ENCODE measurements around the gene GRIP2.
A peak's percentile ranks its signal among the peaks of the same experiment; 100 is the strongest.

GRIP2 gene

GRCh38 chr3:14539742-14540491 lies at the start of gene GRIP2:
TSS of gene GRIP2 (minus strand) at chr3:14540342. CDS start at chr3:14540308, 34 bp downstream.
- intact Hi-C loops (cut with DNase I) = no loop called here

GRCh38 chr3:14588425-14589112 lies 48.4 kb upstream of the GRIP2 start:
- DNase-seq = no peak
- intact Hi-C loops (cut with DNase I) = no loop called here

More at GRCh38 chr3:14539742-14540491, at the start of gene GRIP2:
- DNase-seq = no peak

GRCh38 chr3:14587740-14588360 lies 47.7 kb upstream of the GRIP2 start:
- intact Hi-C loops (cut with DNase I) = no loop called here

GRCh38 chr3:14586611-14587010 lies 46.5 kb upstream of the GRIP2 start:
- no peak for DNase-seq
- intact Hi-C loops (cut with DNase I) = no loop called here

More at GRCh38 chr3:14587740-14588360, 47.7 kb upstream of the GRIP2 start:
- no peak for DNase-seq

GRCh38 chr3:14583548-14584091 lies 43.5 kb upstream of the GRIP2 start:
- DNase-seq = no peak
- intact Hi-C loops (cut with DNase I) = no loop called here

GRCh38 chr3:14582045-14582410 lies 41.9 kb upstream of the GRIP2 start:
- intact Hi-C loops (cut with DNase I) = no loop called here
- DNase-seq = no peak

GRCh38 chr3:14581334-14582044 lies 41.3 kb upstream of the GRIP2 start:
- DNase-seq = no peak
- intact Hi-C loops (cut with DNase I) = no loop called here

GRCh38 chr3:14577897-14578296 lies 37.8 kb upstream of the GRIP2 start:
- no peak for DNase-seq
- intact Hi-C loops (cut with DNase I) = no loop called here

- no peak for DNase-seq
- intact Hi-C loops (cut with DNase I) = no loop called here
Observed at GRCh38 chr3:14576163-14576562, 36.0 kb upstream of the GRIP2 start.

- no peak for DNase-seq
- intact Hi-C loops (cut with DNase I) = no loop called here
Observed at GRCh38 chr3:14574183-14574582, 34.0 kb upstream of the GRIP2 start.

GRCh38 chr3:14573706-14574105 lies 33.6 kb upstream of the GRIP2 start:
- DNase-seq = no peak
- intact Hi-C loops (cut with DNase I) = no loop called here

GRCh38 chr3:14570864-14571263 lies 30.7 kb upstream of the GRIP2 start:
- intact Hi-C loops (cut with DNase I) = no loop called here

GRCh38 chr3:14570089-14570488 lies 29.9 kb upstream of the GRIP2 start:
- DNase-seq = no peak
- intact Hi-C loops (cut with DNase I) = no loop called here

More at GRCh38 chr3:14570864-14571263, 30.7 kb upstream of the GRIP2 start:
- no peak for DNase-seq

GRCh38 chr3:14569474-14570000 lies 29.4 kb upstream of the GRIP2 start:
- DNase-seq = no peak
- intact Hi-C loops (cut with DNase I) = no loop called here

- DNase-seq = no peak
- intact Hi-C loops (cut with DNase I) = no loop called here
Observed at GRCh38 chr3:14568269-14568668, 28.1 kb upstream of the GRIP2 start.

- no peak for DNase-seq
- intact Hi-C loops (cut with DNase I) = no loop called here
Observed at GRCh38 chr3:14566812-14567211, 26.7 kb upstream of the GRIP2 start.

- no peak for DNase-seq
- intact Hi-C loops (cut with DNase I) = no loop called here
Observed at GRCh38 chr3:14565868-14566588, 25.9 kb upstream of the GRIP2 start.

GRCh38 chr3:14564741-14565140 lies 24.6 kb upstream of the GRIP2 start:
- intact Hi-C loops (cut with DNase I) = no loop called here
- DNase-seq = peak in 4 of 42 donors; percentile 16 to 19 (median 18)
